Transverse colon (tissue), 3 donors: ENCODE measurements around the gene INPP4B.

ENCODE experiments used
- EP300 ChIP-seq: sonication (generic); formaldehyde crosslinking; IDR thresholded peaks from one replicate; pipeline ENCODE4 v1.6.1; 2017; ENCODE audit warnings: antibody characterized with exemption, low read depth
- POLR2A ChIP-seq: fragments of 450-650 bp; IDR thresholded peaks from one replicate; pipeline ENCODE4 v1.6.1; 2016; ENCODE audit warnings: antibody characterized with exemption, mild to moderate bottlenecking, moderate library complexity
- TF ChIP-seq, protein P1 (sequence below), 5 experiments: fragments of 200-600 bp in 3 of 5; fragments of 450-650 bp in 2 of 5; sonication (generic) in 3 of 5; IDR thresholded peaks; 1 replicate in 2 of 5; 2 replicates in 3 of 5; pipeline ENCODE4 v1.5.1; 2016 to 2017; ENCODE audit warnings: antibody characterized with exemption in 5 of 5, inconsistent platforms in 3 of 5, mild to moderate bottlenecking in 2 of 5, moderate library complexity in 1 of 5

DNA sequence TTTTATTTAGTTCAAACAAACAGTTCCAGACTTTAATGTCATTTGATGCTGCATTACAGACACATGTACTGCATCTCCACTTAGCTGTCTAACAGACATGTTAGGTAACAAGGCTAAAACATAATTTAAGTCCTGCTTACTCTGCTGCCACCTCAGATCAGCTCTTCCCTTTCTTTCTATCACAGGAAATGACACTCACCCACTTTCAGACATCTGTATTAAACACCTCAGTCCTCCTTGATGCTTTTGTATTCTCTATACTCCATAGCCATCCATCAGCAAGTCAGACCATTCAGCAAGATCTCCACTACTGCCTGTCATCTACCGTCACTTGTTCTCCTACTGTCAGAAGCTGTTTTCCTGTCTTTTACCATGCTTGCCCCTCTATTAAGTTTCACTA is 804.3 kb downstream of the INPP4B start:
- TF ChIP-seq POLR2A = no peak
- TF ChIP-seq, protein P1, sequence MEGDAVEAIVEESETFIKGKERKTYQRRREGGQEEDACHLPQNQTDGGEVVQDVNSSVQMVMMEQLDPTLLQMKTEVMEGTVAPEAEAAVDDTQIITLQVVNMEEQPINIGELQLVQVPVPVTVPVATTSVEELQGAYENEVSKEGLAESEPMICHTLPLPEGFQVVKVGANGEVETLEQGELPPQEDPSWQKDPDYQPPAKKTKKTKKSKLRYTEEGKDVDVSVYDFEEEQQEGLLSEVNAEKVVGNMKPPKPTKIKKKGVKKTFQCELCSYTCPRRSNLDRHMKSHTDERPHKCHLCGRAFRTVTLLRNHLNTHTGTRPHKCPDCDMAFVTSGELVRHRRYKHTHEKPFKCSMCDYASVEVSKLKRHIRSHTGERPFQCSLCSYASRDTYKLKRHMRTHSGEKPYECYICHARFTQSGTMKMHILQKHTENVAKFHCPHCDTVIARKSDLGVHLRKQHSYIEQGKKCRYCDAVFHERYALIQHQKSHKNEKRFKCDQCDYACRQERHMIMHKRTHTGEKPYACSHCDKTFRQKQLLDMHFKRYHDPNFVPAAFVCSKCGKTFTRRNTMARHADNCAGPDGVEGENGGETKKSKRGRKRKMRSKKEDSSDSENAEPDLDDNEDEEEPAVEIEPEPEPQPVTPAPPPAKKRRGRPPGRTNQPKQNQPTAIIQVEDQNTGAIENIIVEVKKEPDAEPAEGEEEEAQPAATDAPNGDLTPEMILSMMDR (IDR thresholded peaks at IDR 0.05) = no peak
- no peak for TF ChIP-seq EP300
